ENCODE results near the gene BLOC1S4.
"Not testable (repeated sequence)": the region's sequence is repeated elsewhere in the genome, so short reads cannot be mapped to it uniquely, and the experiment has no call there.

Gene BLOC1S4

DNA sequence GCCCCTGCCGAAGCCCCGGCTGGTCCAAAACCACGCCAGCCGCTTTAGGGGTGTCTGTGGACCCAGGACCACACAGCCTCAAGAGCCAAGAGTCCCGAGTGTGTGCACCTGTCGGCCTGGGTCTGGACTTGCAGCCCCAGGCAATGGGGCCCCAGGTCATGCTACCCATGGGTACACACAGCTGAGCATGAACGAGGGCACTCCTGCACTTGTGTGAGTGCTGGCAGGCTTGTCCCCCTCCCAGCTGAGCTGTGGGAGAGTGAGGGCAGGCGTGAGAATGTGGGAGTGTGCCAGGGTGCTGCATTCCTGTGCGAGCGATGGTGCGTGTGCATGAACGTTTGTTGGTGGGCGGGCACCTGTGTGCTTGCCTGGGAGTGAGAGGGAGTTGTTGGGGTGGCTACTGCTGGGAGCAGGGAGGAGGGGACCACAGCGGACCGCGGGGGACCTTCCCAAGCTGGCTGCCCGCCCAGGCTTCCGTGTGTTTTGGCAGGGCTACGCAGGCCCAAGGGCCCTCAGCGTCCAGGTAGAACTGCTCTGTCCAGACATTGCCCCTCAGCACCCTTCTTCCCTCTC, 30.8 kb downstream of the BLOC1S4 start:
- DNase-seq, result no peak

DNA sequence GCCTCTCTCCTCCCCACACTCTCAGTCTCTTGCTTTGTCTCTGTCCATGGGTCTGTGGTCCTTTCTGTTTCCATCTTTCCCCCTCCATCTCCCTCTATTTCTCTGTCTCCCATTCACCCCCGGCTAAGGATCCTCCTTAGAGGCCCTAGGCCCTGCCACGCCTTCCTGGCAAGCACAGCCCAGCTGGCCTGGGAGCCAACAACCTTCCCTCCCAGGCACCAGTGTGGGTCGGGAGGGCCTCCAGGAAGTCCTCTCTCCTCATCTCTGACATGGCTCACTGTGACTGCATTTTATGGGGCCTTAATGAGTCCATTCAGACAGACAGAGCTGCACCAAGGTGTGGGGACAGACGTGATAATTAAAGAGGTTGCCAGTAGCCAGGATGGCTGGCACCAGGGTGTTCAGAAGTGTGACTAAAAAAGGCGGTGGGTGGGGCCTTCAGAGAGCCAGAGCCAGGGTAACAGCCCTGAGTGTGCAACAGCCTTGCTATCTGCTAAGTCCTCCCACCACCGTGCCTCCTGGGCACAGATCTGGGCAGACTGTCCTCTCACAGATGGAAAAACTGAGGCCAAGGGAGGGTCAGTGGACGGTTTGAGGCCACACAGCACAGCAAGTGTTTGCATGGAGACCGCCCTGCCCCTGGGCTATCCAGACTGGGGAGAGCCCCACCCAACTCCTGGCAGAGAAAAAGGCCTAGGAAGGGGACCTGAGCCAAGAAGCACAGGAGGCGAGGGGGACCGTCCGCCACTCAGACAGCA, 31.5 kb downstream of the BLOC1S4 start:
- no peak for DNase-seq

DNA sequence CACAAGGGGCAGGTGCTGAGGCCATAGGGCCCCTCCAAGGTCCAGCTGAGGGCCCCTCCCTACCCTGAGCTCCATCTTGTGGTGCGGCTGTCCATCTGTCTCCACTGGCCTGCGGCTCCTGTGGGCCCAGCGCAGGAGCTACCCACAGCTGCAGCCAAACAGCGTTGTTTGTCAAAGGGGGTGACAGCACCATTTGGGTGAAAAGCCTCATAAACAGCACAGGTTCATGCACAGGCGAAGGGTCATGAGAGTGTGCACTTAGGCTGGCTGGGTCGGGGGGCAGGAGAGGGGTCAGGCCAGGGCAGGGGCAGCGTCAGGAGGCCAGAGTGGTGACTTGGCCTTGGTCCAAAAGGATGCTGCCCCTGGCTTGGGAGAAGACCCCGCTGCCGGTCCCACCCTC, 32.3 kb downstream of the BLOC1S4 start:
- DNase-seq, result no peak

DNA sequence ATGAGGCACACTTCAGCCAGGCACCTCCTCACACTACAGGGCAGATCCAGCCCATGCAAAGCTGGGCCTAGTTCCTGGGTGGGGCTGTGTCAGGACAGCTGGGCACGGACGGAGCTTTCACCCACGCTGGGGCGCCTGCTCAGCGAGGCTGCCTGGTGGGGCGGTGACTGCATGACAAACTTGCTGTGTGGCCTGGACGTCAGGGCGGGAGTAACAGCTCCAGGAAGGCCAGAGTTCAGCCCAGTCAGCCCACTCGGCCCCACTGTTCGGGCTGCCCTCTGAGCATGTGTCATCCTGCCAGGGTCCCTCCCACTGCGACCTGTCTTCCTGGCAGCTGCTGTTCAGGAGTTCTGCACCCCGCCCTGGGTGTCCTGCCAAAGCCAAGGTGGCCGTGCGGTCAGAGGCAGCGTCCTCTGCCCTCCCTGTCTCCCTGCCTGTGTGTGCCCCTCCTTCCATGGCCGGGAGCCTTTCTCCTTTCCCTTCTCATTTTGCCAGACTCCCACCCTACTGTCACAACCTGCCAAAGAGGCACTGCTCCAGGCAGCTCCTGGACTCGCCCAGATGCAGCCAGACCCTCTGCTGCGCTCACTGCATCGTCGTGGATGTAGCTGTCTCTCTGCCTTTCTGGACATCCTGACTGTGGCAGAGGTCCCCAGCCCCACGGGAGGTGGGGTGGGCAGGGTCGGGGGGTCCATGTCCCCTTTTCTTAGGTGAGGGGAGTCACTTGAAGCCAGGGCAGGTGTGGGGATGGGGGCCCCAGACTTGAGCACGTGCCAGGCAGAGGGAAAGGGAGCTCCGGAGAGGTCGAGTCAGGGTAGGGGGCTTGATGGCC, 33.6 kb downstream of the BLOC1S4 start:
- DNase-seq, result no peak

DNA sequence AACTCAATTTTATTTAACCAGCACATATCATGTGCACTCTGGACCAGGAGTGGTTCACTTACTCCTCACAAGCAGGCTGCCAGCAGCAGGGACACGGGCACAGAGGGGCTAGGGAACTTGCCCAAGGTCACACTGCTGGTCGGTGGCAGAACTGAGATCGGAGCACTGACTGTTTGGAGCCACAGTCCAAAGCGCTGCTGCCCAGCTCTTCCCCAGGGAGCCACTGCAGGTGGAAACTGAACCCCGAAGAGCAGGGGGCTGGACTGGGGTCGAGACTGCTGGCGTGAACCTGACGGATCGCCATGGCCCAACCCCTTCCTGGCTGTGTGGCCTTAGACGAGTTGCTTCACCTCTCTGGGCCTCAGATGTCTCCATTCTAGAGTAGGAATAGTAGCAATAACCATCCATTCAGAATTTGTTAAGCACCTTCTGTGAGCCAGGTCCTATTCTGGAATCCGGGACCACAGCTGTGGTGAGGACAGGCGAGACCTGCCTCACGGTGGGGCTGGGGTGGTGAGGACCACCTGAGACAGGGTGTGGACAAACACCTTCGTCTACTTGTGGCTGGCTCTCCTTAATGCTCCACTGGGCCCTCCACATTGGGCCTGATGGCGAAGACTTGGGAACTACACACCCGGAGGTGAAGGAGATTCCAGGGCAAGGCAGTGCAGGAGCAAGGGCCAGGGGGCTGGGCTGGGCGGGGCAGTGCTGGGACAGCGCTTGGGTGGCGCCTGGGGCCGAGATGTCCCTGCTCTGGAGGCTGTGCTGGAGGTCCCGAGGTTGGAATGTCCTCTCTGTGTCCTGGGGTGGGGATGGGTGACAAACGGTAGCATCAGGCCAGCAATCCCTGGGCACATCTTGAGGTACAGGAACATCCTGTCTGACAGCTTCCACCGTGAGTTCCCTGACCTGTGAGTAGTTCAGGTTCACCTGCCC, 34.6 kb downstream of the BLOC1S4 start:
- DNase-seq, result no peak

DNA sequence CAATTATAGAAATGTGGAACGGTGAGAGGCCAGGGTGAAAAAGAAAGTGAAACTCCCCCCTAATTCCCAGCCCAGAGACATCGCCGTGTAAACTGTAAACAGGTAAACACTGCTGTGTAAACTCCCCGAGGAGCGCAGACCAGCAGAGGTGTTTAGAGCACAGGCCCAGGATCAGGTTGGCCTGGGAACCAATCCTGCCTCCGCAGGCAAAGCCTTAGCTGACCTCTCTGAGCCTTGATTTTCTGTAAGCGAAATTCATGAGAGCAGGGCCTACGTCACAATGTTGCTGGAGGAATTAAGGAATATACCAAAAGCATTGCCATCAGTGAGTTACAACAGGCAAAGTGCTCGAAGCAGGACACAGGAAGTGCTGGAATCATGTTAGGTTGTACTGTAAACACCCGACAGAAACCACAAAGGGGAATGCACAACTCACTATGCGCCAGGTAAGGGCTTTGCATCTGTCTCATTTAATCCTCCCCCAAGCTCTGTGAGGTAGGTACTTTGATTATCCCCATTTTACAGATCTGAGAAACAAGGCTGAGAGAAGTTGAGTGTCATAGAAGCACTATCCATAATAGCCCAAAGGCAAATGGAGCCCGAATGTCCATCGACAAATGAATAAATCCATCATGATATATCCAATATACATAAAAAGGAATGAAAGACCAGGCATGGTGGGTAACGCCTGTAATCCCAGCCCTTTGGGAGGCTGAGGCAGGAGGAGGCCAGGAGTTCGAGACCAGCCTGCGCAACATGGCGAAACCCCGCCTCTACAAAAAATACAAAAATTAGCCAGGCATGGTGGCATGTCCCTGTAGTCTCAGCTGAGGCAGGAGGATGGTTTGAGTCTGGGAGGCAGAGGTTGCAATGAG, 35.9 kb downstream of the BLOC1S4 start:
- no peak for DNase-seq

DNA sequence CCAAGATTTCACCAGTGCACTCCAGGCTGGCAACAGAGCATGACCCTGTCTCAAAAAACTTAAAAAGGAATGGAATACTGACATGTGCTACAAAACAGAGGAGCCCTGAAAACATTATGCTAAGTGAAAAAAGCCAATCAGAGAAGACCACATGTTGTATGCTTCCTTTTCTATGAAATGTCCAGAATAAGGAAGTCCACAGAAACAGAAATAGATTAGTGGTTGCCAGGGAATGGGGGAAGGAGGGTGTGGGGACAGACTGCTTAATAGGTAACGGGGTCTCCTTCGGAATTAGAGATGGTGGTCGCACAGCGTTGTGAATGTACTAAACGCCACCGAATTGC, 36.5 kb downstream of the BLOC1S4 start:
- DNase-seq, result peak; percentile 23

DNA sequence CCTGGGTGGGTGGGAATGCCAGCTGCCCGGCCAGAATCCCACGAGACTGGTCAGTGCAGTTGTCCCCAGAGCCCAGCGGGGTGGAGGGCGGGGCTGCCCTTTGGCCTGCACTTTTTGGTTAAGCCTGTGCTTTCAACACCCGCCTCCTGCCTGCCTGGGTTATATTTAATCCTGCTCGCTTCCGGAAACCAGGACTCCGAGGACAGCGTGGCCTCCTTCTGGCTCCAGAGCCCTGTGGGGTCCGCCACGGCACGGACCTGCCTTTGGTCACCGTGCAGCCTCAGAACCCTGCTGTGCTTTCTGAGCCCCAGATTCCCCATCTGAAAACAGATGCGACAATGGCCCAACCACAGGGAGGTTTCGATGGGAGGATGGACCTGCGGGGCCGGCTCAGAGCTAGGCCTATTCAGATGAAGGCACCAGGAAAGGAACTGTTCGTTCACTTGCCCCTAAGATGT, 37.2 kb downstream of the BLOC1S4 start:
- DNase-seq, result no peak

DNA sequence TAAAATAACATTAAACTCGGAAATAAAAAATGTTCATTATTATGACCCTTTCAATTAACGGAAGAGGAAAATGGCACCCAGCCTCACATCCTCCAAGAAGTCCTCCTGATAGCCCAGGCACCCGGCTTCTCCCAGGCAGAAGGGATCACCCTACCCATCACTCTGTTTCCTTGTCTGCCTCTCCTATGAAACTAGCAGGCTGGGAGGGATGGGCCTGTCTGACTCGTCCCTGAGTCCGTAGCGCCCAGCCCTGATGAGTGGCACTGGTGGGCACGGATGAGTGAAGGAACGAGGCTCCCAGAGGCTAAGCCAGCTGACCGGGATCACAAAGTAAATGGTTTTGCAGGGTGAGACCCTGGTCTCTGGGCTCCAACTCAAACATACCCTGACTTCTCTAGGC, 37.9 kb downstream of the BLOC1S4 start:
- DNase-seq, result no peak

DNA sequence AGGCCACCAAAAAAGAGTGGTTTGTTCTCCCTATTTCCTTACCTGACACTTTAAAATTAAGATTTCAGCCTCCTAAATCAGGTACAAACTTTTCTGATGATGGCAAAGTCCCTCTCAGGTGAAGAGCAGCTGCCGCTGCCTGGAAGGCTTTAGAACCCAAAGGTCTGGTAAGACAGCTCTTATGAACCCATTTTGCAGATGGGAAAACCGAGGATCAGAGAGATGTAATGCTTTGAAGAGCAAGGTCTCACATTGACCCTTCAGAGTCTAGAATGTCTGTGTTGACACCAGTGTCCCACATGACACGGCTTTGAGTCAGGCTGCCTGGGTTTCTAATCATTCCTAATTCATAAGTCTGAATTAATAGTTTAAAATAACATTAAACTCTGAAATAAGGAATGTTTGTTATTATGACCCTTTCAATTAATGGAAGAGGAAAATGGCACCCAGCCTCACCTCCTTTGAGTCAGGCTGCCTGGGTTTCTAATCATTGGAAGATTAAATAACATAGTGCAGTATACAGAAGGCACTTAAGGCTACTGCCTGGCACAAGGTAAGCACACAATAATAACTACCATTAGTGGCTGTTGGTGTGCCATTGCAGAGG, 38.6 kb downstream of the BLOC1S4 start:
- no peak for DNase-seq

DNA sequence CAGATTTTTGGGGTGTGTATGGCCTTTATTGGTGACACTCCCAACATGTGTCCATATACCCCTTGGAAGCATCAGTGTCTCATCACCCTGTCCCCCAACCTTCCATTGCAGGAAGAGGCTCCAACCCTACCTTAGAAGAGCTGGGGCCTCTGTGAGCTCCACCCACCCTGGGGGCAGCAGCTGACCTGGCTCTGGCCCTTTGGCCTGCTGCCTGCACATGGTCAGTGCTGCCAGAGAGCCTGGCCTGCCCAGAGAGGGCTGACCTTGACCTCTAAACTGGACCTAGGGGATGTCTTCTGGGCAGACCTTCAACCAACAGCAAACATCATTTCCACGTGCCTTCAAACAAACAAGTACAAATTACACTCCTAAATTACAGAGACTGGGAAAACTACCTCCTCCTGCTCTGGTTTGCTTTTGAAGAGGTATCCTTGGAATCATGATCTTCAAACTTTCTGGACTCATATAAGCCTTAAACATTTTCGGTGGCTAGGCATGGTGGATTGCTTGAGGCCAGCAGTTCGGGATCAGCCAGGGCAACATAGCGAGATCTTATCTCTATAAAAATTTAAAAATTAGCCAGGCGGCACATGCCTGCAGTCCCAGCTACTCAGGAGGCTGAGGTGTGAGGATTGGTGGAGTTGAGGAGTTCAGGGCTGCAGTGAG, 39.2 kb downstream of the BLOC1S4 start:
- no peak for DNase-seq

DNA sequence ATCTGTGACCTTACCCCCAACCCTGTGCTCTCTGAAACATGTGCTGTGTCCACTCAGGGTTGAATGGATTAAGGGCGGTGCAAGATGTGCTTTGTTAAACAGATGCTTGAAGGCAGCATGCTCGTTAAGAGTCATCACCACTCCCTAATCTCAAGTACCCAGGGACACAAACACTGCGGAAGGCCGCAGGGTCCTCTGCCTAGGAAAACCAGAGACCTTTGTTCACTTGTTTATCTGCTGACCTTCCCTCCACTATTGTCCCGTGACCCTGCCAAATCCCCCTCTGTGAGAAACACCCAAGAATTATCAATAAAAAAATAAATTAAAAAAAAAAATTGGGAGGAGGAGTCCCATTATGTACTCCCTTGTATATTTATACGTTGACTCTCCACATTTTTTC, 40.4 kb downstream of the BLOC1S4 start:
- DNase-seq, result not testable (repeated sequence)

DNA sequence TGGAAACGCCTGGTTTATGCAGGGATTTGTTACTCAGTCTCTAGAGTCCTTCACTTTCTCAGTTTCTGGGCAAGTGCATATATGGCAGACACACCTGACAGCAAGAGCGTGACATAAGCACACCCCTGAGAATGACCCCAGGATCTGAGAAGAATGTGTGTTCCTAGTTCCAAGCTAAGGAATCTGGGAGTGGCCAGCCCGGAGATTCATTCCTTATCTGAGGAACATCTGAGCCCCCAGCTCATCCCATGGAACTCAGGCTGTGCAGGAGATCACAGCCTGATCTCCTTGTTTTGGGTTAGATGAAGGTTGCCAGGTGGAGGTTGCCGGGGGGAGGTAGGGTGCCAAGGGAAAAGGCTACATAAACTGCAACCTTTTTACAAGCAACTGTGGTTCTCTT, 42.8 kb downstream of the BLOC1S4 start:
- no peak for DNase-seq

DNA sequence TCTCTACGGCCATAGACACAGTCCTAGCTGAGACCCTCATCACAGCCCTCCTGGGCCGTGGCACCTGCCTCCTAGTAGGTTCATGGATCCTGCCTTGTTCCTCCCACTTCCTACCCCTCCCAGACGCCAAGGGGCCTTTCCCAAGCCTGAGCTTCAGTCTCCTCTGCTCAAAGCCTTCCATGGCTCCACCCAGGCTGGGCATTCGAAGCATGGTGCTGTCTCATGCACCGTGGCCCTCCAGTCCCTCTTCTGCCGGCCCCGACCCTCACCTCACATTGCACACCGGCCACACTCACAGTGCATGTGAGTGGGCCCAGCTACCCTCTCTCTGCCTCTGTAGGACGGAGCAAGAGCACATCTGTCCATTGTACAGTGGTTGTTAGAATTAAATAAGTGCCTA, 44.9 kb downstream of the BLOC1S4 start:
- DNase-seq, result no peak

DNA sequence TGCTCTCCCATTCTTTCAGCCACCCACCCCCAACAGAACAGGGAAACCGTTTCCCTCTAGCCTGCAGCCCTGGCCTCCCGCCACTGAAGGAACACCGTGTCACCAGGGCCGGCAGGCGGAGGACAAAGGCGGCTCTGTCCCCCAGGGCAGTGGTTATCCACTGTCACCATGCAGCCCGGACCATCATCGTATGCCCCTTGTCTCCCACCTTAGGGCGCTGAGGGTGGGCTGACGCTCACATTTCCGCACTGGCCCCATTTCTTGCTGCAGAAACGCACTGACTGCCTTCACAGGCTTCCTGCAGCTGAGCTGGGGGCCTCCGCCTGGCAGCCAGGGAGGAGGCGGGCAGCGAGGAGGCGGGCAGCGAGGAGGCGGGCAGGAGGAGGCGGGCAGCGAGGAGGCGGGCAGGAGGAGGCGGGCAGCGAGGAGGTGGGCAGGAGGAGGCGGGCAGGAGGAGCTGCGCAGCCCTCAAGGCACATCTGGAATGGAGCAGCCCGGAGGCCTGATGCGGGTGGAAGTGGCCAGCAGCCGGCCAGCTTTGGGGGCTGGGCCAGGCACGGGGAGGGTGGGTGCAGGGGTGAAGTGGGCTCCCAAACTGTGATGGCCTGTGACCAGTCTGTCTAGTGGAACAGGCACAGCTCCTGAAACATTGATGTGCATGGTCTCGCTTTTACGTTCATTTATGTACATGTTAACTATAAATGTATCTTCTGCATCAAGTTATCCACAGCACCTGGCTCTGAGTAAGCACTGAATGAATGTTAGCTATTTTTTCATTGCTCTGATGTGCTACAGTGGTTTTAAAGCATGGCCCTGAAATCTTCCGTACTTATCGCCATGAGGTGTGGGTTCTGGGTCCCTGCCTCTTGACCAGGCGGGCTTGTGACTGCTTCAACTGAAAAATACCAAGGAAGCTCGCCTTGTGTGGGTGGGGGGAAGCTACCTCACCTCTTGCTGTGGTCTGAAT, 46.0 kb downstream of the BLOC1S4 start:
- no peak for DNase-seq

DNA sequence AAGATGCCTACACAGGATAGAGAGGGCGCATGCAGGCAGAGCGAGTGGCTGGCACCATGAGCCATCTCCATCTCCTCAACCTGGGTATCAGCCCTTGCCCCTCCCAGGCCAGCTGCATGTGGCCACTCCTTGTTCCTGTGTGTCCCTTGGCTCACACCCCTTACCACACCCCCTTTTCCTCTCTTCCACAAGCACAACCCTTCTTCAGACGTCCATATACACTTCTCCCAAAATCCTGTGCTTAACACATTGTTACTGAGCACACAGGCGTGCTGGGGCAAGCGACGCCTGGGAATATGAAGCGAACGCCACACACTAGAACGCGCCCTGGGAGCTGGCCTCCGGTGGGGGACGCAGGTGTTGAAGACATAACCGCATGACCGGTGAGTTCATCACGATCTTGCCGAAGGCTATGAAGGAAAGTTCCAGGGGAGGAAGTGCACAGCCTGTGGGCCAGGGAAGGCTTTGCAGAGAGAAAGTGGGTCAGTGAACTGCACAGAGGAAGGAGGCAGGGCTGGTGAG, 47.4 kb downstream of the BLOC1S4 start:
- DNase-seq, result no peak

DNA sequence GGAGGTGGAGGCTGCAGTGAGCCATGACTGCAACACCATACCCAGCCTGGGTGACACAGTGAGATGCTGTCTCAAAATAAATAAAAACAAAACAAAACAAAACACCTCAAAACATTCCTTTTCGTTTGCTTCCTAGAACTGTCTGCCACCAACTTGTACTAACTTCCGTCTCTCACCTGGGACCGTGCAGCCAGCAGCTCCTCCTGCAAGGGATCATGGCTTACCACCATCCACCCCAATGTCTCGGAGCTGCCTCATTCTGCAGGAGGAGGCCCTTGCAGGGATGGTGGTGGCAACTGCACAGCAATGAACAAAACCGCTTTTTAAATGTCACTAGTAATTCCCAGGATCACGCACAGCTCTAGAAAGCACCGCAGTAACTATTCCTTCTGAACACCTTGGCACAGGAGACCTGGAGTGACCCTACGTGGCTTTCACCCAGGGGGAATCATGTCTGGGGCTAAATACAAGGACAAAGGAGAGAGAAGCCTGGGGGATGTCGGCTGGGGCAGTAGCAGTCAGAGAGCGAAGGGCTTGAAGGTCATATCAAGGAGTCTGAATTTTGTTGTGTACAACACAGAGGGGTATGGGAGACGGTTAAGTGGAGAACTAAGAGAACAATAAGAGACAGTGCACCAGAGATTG, 49.1 kb downstream of the BLOC1S4 start:
- DNase-seq, result no peak

DNA sequence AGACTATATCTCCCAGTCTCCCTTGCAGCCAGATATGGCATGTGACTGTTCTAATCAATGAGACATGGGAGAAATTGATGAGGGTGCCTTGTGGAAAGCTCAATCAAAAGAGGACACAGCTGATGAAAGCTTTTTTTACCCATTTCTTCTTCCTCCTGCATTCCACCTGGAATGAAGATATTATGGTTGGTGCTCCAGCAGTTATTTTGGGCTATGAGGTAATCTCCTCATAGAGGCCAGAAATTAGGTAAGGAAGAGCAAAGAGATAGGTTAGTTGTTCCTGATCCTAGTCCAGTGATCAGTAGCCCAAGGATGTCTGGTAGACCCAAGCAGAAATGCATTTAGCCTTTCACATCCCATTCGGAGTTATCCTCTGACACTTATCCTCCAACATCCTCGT, 49.7 kb downstream of the BLOC1S4 start:
- no peak for DNase-seq

All from GDM1 (cell line).